NCI-H2107 treated with DMSO at 0.1 percent for 48 hours (cell line): Measurements from ENCODE around the gene KRTAP19-6.
"Not testable (repeated sequence)": the region's sequence is repeated elsewhere in the genome, so short reads cannot be mapped to it uniquely, and the experiment has no call there.

Source experiments
- DNase-seq: peaks from one replicate; lab custom pipeline; 2025; ENCODE audit not compliant: unreplicated experiment; lab: John Stamatoyannopoulos, UW

The KRTAP19-6 gene

GRCh38 chr21:30541764-30542163 lies at the start of gene KRTAP19-6:
TSS of gene KRTAP19-6 (minus strand) at chr21:30541864. CDS start at chr21:30541833, 31 bp downstream.
- DNase-seq = no peak

GRCh38 chr21:30590297-30590696 lies 48.6 kb upstream of the KRTAP19-6 start, which contains the start of gene KRTAP22-2:
TSS of gene KRTAP22-2 (minus strand) at chr21:30590397.
- DNase-seq = no peak

- no peak for DNase-seq
Measured at GRCh38 chr21:30582870-30583269, 41.2 kb upstream of the KRTAP19-6 start.

- DNase-seq = no peak
Measured at GRCh38 chr21:30580132-30580531, 38.5 kb upstream of the KRTAP19-6 start.

GRCh38 chr21:30579346-30579745 lies 37.7 kb upstream of the KRTAP19-6 start:
- DNase-seq = no peak

GRCh38 chr21:30577766-30578165 lies 36.1 kb upstream of the KRTAP19-6 start:
- DNase-seq = no peak

- no peak for DNase-seq
Measured at GRCh38 chr21:30567617-30568016, 26.0 kb upstream of the KRTAP19-6 start.

GRCh38 chr21:30563630-30564029 lies 22.0 kb upstream of the KRTAP19-6 start:
- DNase-seq = no peak

- no peak for DNase-seq
Measured at GRCh38 chr21:30563072-30563471, 21.4 kb upstream of the KRTAP19-6 start.

- no peak for DNase-seq
Measured at GRCh38 chr21:30561957-30562356, 20.3 kb upstream of the KRTAP19-6 start.

- no peak for DNase-seq
Measured at GRCh38 chr21:30561264-30561895, 19.7 kb upstream of the KRTAP19-6 start, which contains the start of gene KRTAP19-7. TSS of gene KRTAP19-7 (minus strand) at chr21:30561314. CDS start at chr21:30561289, 25 bp downstream.

GRCh38 chr21:30555095-30555494 lies 13.4 kb upstream of the KRTAP19-6 start:
- no peak for DNase-seq

- DNase-seq = no peak
Measured at GRCh38 chr21:30552782-30553181, 11.1 kb upstream of the KRTAP19-6 start.

- DNase-seq = no peak
Measured at GRCh38 chr21:30518876-30519275, 22.8 kb downstream of the KRTAP19-6 start.

- DNase-seq = no peak
Measured at GRCh38 chr21:30515681-30516080, 26.0 kb downstream of the KRTAP19-6 start.

GRCh38 chr21:30505621-30506205 lies 36.0 kb downstream of the KRTAP19-6 start:
- not testable (repeated sequence) for DNase-seq

- no peak for DNase-seq
Measured at GRCh38 chr21:30502041-30502440, 39.6 kb downstream of the KRTAP19-6 start, which contains the start of gene KRTAP19-5. TSS of gene KRTAP19-5 (minus strand) at chr21:30502141. CDS start at chr21:30502090, 51 bp downstream.

GRCh38 chr21:30497065-30497464 lies 44.6 kb downstream of the KRTAP19-6 start, which contains the start of gene KRTAP19-4:
TSS of gene KRTAP19-4 (minus strand) at chr21:30497165. CDS start at chr21:30497110, 55 bp downstream.
- no peak for DNase-seq

- no peak for DNase-seq
Measured at GRCh38 chr21:30491963-30492428, 49.7 kb downstream of the KRTAP19-6 start, which contains the start of gene KRTAP19-3. TSS of gene KRTAP19-3 (minus strand) at chr21:30492013. CDS start at chr21:30491957, 56 bp downstream.
